ENCODE measurements around the gene SUOX.
"Not testable (repeated sequence)": the region's sequence is repeated elsewhere in the genome, so short reads cannot be mapped to it uniquely, and the experiment has no call there.

Gene SUOX

GRCh38 chr12:55983232-55983842 is 13.7 kb upstream of the SUOX start:
- H3K4me3 ChIP-seq (ENCODE audit: control insufficient read depth, low read depth, low read length) = no peak overlapping the region
- no peak for DNase-seq (ENCODE audit: low read depth)
- TF ChIP-seq CTCF (IDR thresholded peaks at IDR 0.05; ENCODE audit: control insufficient read depth, insufficient read depth, low read depth, low read length, missing control alignments) = no peak

- no peak for DNase-seq (ENCODE audit: low read depth)
- H3K4me3 ChIP-seq (ENCODE audit: control insufficient read depth, low read depth, low read length) = no peak overlapping the region
- TF ChIP-seq CTCF (IDR thresholded peaks at IDR 0.05; ENCODE audit: control insufficient read depth, insufficient read depth, low read depth, low read length, missing control alignments) = no peak
These were observed 12.2 kb upstream of the SUOX start for GRCh38 chr12:55984861-55985260.

GRCh38 chr12:55985341-55985740 is 11.7 kb upstream of the SUOX start:
- no peak for DNase-seq (ENCODE audit: low read depth)
- TF ChIP-seq CTCF (IDR thresholded peaks at IDR 0.05; ENCODE audit: control insufficient read depth, insufficient read depth, low read depth, low read length, missing control alignments) = no peak
- H3K4me3 ChIP-seq (ENCODE audit: control insufficient read depth, low read depth, low read length) = no peak overlapping the region

GRCh38 chr12:55985976-55986375 is 11.1 kb upstream of the SUOX start:
- H3K4me3 ChIP-seq (ENCODE audit: control insufficient read depth, low read depth, low read length); DNase-seq (ENCODE audit: low read depth): not testable (repeated sequence)

GRCh38 chr12:55991110-55991509 is 6.0 kb upstream of the SUOX start:
- no peak for DNase-seq (ENCODE audit: low read depth)
- no peak overlapping the region for H3K4me3 ChIP-seq (ENCODE audit: control insufficient read depth, low read depth, low read length)

GRCh38 chr12:55993230-55993853 is 3.7 kb upstream of the SUOX start:
- no peak for TF ChIP-seq CTCF (IDR thresholded peaks at IDR 0.05; ENCODE audit: control insufficient read depth, insufficient read depth, low read depth, low read length, missing control alignments)
- H3K4me3 ChIP-seq (ENCODE audit: control insufficient read depth, low read depth, low read length) = no peak overlapping the region
- DNase-seq (ENCODE audit: low read depth) = no peak

More at GRCh38 chr12:55991110-55991509, 6.0 kb upstream of the SUOX start:
- TF ChIP-seq CTCF (IDR thresholded peaks at IDR 0.05; ENCODE audit: control insufficient read depth, insufficient read depth, low read depth, low read length, missing control alignments) = no peak

- TF ChIP-seq CTCF (IDR thresholded peaks at IDR 0.05; ENCODE audit: control insufficient read depth, insufficient read depth, low read depth, low read length, missing control alignments) = no peak
- DNase-seq (ENCODE audit: low read depth) = no peak
- no peak overlapping the region for H3K4me3 ChIP-seq (ENCODE audit: control insufficient read depth, low read depth, low read length)
These were observed 1.7 kb upstream of the SUOX start for GRCh38 chr12:55995366-55995765.
